GM12875 (cell line): Measurements from ENCODE around the gene FERMT1.

Experiments
- H3K4me3 ChIP-seq: one replicate; pipeline ENCODE4 v1.5.1; 2011; ENCODE audit warnings: low read depth, low read length, control low read depth
- TF ChIP-seq, protein P1 (sequence below): IDR thresholded peaks from 2 replicates; pipeline ENCODE4 v1.5.1; 2011; ENCODE audit warnings: low read depth, mild to moderate bottlenecking, control low read depth, inconsistent platforms, low read length, moderate library complexity, borderline replicate concordance; ENCODE audit not compliant: insufficient read depth

The FERMT1 gene

DNA sequence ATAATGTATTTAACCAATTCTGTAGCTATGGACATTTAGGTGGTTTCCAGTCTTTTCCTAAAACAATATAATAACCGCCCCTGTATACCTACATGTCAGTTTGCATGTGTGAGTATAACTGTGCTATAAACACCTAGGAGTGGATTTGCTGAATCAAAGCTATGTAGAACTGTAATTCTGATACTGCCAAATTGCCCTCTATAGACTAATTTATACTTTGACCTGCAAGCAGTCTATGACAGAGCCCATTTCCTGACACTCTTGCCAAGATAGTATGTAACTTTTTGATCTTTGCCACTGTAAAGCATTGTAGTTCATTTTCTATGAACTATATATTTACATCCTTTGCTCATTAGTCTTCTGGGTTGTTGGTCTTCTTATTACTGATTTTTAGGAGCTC is 19.5 kb downstream of the FERMT1 start:
- no peak overlapping the region for H3K4me3 ChIP-seq
- TF ChIP-seq, protein P1, sequence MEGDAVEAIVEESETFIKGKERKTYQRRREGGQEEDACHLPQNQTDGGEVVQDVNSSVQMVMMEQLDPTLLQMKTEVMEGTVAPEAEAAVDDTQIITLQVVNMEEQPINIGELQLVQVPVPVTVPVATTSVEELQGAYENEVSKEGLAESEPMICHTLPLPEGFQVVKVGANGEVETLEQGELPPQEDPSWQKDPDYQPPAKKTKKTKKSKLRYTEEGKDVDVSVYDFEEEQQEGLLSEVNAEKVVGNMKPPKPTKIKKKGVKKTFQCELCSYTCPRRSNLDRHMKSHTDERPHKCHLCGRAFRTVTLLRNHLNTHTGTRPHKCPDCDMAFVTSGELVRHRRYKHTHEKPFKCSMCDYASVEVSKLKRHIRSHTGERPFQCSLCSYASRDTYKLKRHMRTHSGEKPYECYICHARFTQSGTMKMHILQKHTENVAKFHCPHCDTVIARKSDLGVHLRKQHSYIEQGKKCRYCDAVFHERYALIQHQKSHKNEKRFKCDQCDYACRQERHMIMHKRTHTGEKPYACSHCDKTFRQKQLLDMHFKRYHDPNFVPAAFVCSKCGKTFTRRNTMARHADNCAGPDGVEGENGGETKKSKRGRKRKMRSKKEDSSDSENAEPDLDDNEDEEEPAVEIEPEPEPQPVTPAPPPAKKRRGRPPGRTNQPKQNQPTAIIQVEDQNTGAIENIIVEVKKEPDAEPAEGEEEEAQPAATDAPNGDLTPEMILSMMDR = no peak

DNA sequence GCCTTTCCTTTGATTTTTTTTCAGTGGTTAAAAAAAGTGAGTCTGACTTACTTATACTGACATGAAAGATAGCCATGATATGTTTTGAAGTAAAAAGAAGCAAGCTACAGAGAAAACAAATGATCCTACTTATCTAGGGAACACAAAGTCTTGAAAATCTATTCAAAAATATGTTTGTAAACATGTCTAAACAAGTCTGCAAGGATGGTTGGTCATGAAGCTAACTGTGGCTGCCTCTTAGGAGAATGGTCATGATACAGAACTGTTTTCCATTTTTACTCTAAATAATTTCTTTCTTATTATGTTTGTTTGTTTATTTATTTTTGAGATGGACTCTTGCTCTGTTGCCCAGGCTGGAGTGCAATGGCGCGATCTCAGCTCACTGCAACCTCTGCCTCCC is 21.5 kb downstream of the FERMT1 start:
- no peak overlapping the region for H3K4me3 ChIP-seq
- TF ChIP-seq, protein P1 = no peak

DNA sequence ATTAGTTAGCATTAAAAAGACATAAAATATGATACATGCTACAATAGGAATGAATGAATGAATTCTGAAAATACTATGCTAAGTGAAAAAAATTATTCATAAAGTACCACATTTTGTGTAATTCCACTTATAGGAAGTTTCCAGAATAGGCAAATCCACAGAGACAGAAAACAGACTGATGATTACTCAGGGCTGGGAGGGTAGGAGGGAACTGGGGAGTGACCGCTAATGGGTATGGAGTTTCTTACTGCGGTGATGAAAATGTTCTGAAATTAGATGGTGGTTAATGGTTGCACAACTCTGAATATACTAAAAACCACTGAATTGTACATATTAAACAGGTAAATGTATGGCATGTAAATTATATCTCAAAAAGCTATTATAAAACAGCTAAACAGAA is 22.6 kb downstream of the FERMT1 start:
- no peak overlapping the region for H3K4me3 ChIP-seq
- TF ChIP-seq, protein P1 = no peak

DNA sequence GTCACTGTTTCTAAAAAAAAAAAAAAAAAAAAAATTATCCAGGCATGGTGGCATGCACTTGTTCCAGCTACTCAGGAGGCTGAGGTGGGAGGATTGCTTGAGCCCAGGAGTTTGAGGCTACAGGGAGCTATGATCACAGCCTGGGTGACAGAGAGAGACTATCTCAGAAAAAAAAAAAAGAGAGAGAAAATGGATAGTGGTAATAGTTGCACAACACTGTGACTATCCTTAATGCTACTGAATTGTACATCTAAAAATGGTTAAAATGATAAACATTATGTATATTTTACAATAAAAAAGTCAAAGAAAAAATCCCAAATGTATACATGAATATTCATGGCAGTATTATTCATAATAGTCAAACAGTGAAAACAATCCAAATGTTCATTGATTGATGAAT is 23.0 kb downstream of the FERMT1 start:
- TF ChIP-seq, protein P1 = no peak
- no peak overlapping the region for H3K4me3 ChIP-seq

DNA sequence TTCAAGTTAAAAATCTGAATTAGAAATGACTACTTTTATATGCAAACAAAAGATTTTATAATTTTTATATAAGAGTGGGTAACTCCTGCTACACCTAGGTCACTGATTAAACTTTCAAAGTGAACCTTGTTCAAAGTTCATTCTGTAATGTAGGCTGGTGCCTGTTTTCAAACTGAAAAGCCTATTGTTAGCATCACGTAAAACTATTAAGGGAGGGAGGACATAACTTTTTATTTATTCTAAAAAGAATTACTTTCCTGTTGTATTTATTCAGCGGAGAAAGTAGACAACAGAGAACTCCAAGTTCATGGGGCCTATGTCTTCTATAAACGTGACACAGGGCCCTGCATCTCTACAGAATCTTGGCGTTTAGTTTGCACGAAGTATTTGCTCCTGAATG is 27.4 kb downstream of the FERMT1 start:
- TF ChIP-seq, protein P1 = no peak
- no peak overlapping the region for H3K4me3 ChIP-seq

DNA sequence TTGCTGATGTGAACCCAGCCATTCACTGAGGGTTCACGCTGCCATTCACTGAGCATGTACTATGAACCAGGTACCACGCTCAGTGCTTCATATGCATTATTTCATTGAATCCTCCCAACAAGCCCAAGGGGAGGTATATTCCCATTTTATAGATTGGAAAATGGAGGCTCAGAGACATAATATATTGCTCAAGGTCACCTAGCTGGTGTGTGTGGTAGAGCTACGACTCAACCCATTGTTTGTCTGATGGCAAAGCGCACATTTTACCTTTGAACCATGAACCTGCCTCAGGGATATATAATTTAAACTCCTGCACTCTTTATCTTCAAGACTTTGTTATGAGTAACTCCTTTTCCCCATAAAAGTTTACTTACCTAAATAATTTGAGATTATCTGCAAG is 28.3 kb downstream of the FERMT1 start:
- H3K4me3 ChIP-seq = no peak overlapping the region
- TF ChIP-seq, protein P1 = no peak

DNA sequence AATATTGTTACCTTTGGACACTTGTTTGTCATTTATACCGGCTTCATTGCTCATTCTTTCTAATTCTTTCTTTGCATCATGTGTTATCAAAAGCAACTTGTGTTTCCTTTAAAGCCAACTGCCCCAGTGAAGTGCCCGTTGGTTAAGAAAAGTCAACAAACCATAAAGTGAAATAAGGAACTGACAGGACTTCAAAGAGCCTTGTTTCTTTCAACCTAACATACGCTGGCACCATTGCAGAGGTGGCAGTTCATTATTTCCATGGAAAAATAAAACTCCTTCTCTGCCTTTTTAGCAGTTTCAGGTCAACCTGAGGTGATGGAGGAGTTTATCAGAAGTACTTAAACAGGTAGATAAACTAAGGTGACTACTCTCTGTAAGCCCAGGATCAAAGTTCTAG is 28.8 kb downstream of the FERMT1 start:
- no peak overlapping the region for H3K4me3 ChIP-seq
- TF ChIP-seq, protein P1 = no peak
